K562 (cell line): Measurements from ENCODE around the gene TRERF1. TPM values are rescaled to one million over a fixed set of nuclear protein-coding genes. Genes with fewer than 3 reads are reported as not detected.

Source experiments
- AFF4 ChIP-seq: sonication (generic); formaldehyde crosslinking; IDR thresholded peaks from 2 replicates; pipeline ENCODE4 v1.8.0; 2023; ENCODE audit warnings: mild to moderate bottlenecking, missing genetic modification reagents
- CXXC5 ChIP-seq: fragments of 250-450 bp; sonication (Bioruptor Pico); IDR thresholded peaks from 2 replicates; pipeline ENCODE4 v1.8.0; 2022; ENCODE audit warnings: inconsistent platforms, mild to moderate bottlenecking, moderate library complexity
- HDAC2 ChIP-seq: fragments of 450-650 bp; IDR thresholded peaks from 2 replicates; pipeline ENCODE4 v1.6.1; 2016; ENCODE audit warnings: mild to moderate bottlenecking
- KLF6 ChIP-seq: fragments of 250-450 bp; sonication (Bioruptor Pico); IDR thresholded peaks from 2 replicates; pipeline ENCODE4 v1.4.0; 2020; ENCODE audit warnings: mild to moderate bottlenecking, moderate library complexity, borderline replicate concordance
- NFIC ChIP-seq: fragments of 450-650 bp; IDR thresholded peaks from 2 replicates; pipeline ENCODE4 v1.6.1; 2017; ENCODE audit warnings: mild to moderate bottlenecking, inconsistent platforms
- PHF8 ChIP-seq: fragments of 200-600 bp; sonication (generic); IDR thresholded peaks from 2 replicates; pipeline ENCODE4 v1.6.1; 2012; ENCODE audit warnings: mixed run types, mild to moderate bottlenecking, inconsistent platforms, low read length, moderate library complexity, borderline replicate concordance
- PKNOX1 ChIP-seq: fragments of 450-650 bp; IDR thresholded peaks from 2 replicates; pipeline ENCODE4 v1.6.1; 2016
- PRPF4 ChIP-seq: fragments of 200-400 bp; formaldehyde crosslinking; IDR thresholded peaks from one replicate; pipeline ENCODE4 v1.6.1; 2017; ENCODE audit warnings: low read length, low read depth, mild to moderate bottlenecking; ENCODE audit not compliant: insufficient read depth, poor library complexity, severe bottlenecking
- RBFOX2 ChIP-seq: fragments of 200-400 bp; formaldehyde crosslinking; IDR thresholded peaks from 2 replicates; pipeline ENCODE4 v1.6.1; 2017; ENCODE audit warnings: low read depth, mild to moderate bottlenecking, low read length, moderate library complexity
- RHOXF2B ChIP-seq: fragments of 250-450 bp; sonication (Bioruptor Pico); conservative IDR thresholded peaks from 2 replicates; pipeline ENCODE4 v1.5.1; 2021
- SMAD4 ChIP-seq: fragments of 250-450 bp; sonication (Bioruptor Pico); conservative IDR thresholded peaks from 2 replicates; pipeline ENCODE4 v1.8.0; 2021; ENCODE audit warnings: inconsistent platforms, mild to moderate bottlenecking, moderate library complexity
- SOX6 ChIP-seq: fragments of 450-650 bp; IDR thresholded peaks from 2 replicates; pipeline ENCODE4 v1.6.1; 2014; ENCODE audit warnings: mild to moderate bottlenecking
- SRSF9 ChIP-seq: fragments of 200-400 bp; formaldehyde crosslinking; IDR thresholded peaks from 2 replicates; pipeline ENCODE4 v1.6.1; 2017; ENCODE audit warnings: low read depth, low read length, borderline replicate concordance
- ZNF140 ChIP-seq: fragments of 250-450 bp; sonication (Bioruptor Pico); IDR thresholded peaks from 2 replicates; pipeline ENCODE4 v1.8.0; 2021; ENCODE audit warnings: moderate library complexity, mild to moderate bottlenecking, inconsistent platforms
- ZNF592 ChIP-seq: fragments of 450-650 bp; IDR thresholded peaks from 2 replicates; pipeline ENCODE4 v1.6.1; 2017; ENCODE audit warnings: antibody characterized with exemption, mild to moderate bottlenecking
- ZNF668 ChIP-seq: fragments of 250-450 bp; sonication (Bioruptor Pico); IDR thresholded peaks from 2 replicates; pipeline ENCODE4 v1.8.0; 2022; ENCODE audit warnings: mild to moderate bottlenecking, inconsistent platforms
- ZNF695 ChIP-seq: fragments of 450-650 bp; formaldehyde crosslinking; IDR thresholded peaks from 2 replicates; pipeline ENCODE4 v1.4.0; 2020; ENCODE audit warnings: mild to moderate bottlenecking, moderate library complexity
- ZZZ3 ChIP-seq: fragments of 450-650 bp; IDR thresholded peaks from 2 replicates; pipeline ENCODE4 v1.6.1; 2016; ENCODE audit warnings: antibody characterized with exemption, mild to moderate bottlenecking, moderate library complexity
- polyA plus RNA-seq, 8 experiments: library from polyadenylated mRNA; depleted of rRNA in 4 of 8; stranded (reverse) in 5 of 8; unstranded in 3 of 8; fragments of >200 nt; fragmentation: Nextera tagmentation in 2 of 8; fragmentation: Illumina TruSeq in 1 of 8; extraction: Ambion mirVana in 2 of 8; extraction: Trizol in 1 of 8; gene quantifications; 2 replicates each; pipeline versions ENCODE4 v1.2.1 to v1.2.3, GENCODE V29; 2011 to 2014; ENCODE audit warnings: inconsistent platforms in 1 of 8, missing spikeins in 1 of 8
- total RNA-seq, 7 experiments: library from RNA; depleted of rRNA in 6 of 7; stranded (reverse); fragments of >200 nt in 6 of 7; fragmentation: Illumina TruSeq in 2 of 7; extraction: Trizol in 2 of 7; gene quantifications; 2 replicates each; pipeline versions ENCODE4 v1.2.1 to v1.2.3, GENCODE V29; 2011 to 2021; ENCODE audit warnings: low replicate concordance in 1 of 7

TRERF1 gene
- total and polyA plus RNA-seq, 9 of the 15 experiments (the other 6 are each of a cell fraction or from before 2014, with no cell fraction given): 0.04 to 0.20 (median 0.07) TPM; not detected in 3

GRCh38 chr6:42226645-42227143 is 225.0 kb downstream of the TRERF1 start (continued):
- TF ChIP-seq AFF4 (CRISPR knock-in tag): no peak
- TF ChIP-seq KLF6 (CRISPR knock-in tag): no peak
- TF ChIP-seq RBFOX2: no peak
- 0 out of 2 replicates have a peak, but pooled peaks have one; percentile 18 for TF ChIP-seq SMAD4 (CRISPR knock-in tag)
- 0 out of 2 replicates have a peak, but pooled peaks have one; percentile 25 for TF ChIP-seq ZNF668 (CRISPR knock-in tag)
- no peak for TF ChIP-seq ZNF695
- TF ChIP-seq PKNOX1: 0 out of 2 replicates have a peak, but pooled peaks have one; percentile 30
- TF ChIP-seq RHOXF2B: no peak
- 0 out of 2 replicates have a peak, but pooled peaks have one; percentile 26 for TF ChIP-seq CXXC5
- no peak for TF ChIP-seq SRSF9
- TF ChIP-seq ZZZ3: no peak
- TF ChIP-seq SOX6: peak; percentile 24; the same call in 1 of the 2 replicates
- TF ChIP-seq PHF8: no peak; the same call in 1 of the 2 replicates
- TF ChIP-seq ZNF140 (CRISPR knock-in tag): no peak
- TF ChIP-seq PRPF4: no peak
- peak; percentile 42; the same call in 1 of the 2 replicates for TF ChIP-seq ZNF592
- TF ChIP-seq HDAC2: 0 out of 2 replicates have a peak, but pooled peaks have one; percentile 19
- TF ChIP-seq NFIC: peak; percentile 59
